ENCODE data around the gene SOS1. TPM values are rescaled to one million over a fixed set of nuclear protein-coding genes. Genes with fewer than 3 reads are reported as not detected.
"Not testable (repeated sequence)": the region's sequence is repeated elsewhere in the genome, so short reads cannot be mapped to it uniquely, and the experiment has no call there.

Gene SOS1
- polyA plus RNA-seq, 1 donor, result 65.1 TPM

DNA sequence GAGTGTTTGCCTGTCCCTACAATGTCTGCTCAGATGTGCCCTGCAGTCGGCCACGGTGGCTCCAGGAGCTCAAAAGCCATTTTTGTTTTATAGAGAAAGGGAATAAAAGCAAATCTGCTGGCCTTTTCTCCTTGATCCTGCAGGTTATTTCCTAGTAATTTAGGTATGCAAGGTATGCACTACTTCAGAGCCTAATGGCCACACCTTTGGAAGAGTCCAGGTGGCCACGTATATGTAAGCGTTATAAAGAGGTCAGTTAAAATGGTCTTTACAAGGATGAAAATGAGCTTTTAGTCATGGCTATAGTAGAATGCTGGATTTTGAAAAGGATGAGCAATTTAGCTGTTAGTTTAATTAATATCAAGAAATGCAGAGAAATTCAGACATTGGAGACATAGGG, 149.5 kb downstream of the SOS1 start:
- no peak for DNase-seq

DNA sequence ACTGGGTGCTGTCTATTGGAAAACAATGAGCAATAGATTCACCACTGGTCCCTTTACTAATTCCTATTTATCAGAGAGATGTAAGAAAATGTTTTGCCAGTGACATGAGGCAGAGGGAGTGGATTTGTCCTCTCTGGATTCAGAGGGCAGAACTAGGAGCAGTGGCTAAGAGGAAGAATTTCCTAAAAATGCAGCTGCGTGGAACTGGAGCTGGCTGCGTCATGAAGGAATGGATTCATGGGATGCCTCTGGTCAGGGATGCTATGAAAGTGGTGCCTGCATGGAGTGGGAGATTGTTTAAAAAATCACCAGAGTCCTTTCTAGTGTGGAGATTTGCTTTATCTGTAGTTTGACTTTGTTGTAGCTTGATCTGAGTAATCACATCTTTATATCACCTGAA, 152.8 kb downstream of the SOS1 start:
- no peak for DNase-seq

DNA sequence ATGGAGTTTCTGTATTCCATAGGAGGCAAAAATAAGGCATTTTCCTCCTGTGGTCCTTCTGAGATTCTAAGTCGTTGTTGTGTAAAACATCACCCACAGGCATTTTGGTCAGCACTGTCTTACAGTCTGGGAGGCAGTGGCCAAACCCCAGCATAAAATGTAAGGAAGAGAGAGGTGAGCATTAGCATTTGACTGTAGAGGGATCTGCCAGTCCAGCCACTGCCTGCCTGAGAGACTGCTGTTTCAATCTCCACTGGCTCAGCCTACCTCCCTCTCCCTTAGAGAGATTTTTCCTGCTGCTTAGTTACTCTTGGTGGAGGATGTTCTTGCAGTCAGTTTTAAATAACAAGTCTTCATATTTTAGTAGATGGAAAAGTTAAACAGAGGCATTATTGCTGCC, 154.2 kb downstream of the SOS1 start:
- no peak for DNase-seq

DNA sequence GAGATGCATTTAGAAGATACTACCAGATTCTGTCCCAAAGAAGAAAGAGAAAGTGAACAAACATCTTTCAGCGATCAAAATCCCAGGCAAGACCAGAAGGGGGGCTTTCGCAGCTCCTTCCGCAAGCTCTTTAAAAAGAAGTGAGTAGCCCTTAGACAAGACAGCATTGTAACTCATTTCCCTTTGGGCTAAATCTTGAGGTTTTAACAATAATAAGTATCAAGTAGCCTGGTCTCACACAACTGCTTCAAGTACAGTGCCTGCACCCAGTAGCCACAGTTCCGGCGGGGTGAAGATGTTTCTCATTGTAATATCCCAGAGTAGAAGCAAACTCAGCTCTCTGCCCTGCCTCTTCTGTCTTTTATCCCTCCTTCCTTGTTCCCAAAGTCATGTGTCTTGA, 154.8 kb downstream of the SOS1 start:
- no peak for DNase-seq

DNA sequence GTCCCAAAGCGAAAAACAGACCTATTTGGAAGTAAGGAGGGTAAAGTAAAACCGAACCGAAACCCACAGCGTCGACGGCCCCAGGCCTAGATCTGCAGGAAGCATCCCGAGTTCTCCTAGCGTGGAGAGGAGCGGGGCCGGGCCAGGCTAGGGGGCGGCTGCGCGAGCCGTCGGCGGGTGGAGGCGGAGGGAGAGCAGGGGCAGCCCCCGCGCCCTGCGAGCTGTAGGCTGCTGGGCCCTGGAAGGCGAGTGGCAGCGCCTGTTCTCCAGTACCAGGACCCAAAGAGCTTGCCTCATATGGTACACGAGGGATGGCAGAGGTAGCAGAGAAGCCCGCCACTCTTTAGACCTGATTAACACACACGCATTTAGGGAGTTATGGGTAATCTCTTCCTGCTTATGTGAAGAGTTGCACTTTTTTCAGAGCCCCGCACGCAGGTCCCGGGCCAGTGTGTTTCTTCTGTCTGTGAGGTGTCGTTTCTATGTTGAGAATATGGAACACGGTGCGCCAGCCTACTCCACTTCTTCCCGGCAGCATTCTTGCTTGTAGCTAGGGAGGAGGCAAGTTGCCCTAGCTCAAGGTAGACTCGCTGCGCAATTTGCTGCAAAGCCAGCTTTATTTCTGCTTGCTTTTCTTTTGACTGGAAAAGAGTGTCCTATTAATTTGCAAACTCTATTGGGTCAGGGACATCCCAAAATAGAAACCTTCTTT, 160.1 kb downstream of the SOS1 start:
- no peak for DNase-seq

DNA sequence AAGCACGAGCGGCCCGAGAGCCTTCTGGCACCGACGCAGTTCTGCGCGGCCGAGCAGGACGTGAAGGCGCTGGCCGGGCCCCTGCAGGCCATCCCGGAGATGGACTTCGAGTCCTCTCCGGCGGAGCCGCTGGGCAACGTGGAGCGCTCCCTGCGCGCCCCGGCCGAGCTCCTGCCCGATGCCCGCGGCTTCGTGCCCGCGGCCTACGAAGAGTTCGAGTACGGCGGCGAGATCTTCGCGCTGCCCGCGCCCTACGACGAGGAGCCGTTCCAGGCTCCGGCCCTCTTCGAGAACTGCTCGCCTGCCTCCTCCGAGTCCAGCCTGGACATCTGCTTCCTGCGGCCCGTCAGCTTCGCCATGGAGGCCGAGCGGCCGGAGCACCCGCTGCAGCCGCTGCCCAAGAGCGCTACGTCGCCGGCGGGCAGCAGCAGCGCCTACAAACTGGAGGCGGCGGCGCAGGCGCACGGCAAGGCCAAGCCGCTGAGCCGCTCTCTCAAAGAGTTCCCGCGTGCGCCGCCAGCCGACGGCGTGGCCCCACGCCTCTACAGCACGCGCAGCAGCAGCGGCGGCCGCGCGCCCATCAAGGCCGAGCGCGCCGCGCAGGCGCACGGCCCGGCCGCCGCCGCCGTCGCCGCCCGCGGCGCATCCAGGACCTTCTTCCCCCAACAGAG, 160.8 kb downstream of the SOS1 start:
- DNase-seq, result peak; percentile 83

DNA sequence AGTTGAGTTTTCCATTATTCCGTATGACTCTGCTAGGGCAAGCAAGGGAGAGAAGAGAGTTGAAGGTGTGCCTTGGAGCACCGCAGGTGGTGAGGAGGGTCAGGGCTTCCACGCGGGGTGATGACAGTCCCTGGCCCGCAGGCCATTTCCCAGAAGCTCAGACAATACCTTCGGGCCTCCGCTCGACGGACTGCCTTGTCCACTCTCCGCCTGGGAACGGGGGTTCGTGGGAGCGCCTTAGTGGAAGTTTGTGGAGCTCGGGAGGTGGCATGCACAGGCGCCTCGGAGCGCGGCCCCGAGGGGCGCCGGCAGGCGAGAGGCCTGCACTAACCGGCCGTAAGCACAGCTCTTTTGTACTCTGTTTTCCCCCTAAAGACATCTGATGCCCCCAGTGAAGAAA, 161.4 kb downstream of the SOS1 start:
- DNase-seq, result no peak

DNA sequence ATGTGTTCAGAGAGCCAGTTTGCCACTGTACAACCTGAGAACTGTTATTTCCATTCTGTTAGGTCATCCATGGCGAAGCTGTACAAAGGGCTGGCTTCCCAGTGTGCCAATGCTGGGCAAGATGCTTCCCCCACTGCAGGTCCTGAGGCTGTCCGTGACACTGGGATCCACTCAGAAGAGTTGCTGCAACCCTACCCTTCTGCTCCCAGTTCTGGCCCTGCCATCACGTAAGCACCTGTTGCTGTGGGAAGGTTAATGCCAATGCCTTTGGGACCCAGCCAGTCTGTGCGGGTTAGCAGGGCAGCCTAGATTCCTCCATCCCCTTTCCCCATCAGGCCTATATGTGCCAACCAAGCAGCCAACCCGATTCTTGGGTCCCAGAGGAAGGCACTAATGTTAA, 162.9 kb downstream of the SOS1 start:
- no peak for DNase-seq

DNA sequence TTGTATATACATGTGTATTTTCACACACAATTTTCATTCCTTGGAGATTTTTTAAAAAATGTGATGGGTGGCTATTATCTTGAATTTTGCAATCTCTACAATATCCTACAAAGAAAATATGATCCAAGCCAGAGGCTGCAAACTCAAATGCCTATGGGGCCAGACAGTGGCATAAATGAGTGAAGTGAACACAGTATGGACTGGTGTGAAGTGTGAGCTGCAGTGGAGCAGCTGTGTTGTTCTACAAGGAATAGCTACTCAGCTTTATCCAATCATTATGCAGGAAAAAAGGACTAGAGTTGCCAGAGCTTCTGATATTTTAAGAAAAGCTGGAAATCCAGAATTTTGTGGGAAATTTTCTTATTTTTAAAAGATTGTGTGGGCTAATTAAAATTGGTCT, 169.1 kb downstream of the SOS1 start:
- DNase-seq, result no peak

DNA sequence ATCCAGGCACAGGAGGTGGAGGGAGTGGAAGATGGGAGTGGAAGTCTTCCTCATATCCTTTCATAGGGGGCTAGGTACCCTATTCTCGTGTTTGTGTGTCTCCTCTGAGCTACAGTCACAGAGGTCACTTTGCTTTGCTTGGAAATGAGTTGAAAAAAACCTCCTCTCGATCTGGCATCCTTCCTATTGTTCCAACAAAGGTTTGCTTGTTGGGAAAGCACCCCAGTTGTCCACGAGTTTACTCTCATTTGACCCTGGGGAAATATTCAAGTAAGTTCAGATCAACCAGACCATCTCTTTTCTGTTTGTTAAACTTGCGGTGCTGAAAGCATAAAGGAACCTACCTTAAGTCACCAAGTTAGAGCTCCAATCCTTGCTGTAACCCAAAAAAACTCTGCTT, 171.9 kb downstream of the SOS1 start:
- DNase-seq, result no peak

DNA sequence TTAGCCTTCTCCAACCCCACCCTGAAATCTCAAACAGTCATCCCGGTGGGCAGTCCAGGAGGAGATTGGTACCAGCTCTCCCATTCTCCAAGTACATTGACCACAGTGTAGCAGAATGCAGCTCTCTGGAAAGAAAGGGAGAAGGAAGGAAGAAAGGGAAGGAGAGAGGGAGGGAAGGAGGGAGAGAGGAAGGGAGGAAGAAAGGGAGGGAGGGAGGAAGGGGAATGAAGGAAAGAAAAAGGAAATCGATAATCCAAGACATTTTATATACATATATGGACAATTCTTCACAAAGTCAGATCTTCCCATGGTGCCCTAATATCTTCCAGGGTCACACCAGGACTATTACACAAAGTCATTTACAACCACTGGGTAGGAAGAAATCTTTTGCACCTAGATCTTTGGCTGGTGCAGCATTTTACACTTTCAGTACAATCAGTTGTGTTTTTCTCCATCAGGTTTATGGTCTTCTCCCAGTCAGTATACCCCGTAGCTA, 172.4 kb downstream of the SOS1 start:
- no peak for DNase-seq

DNA sequence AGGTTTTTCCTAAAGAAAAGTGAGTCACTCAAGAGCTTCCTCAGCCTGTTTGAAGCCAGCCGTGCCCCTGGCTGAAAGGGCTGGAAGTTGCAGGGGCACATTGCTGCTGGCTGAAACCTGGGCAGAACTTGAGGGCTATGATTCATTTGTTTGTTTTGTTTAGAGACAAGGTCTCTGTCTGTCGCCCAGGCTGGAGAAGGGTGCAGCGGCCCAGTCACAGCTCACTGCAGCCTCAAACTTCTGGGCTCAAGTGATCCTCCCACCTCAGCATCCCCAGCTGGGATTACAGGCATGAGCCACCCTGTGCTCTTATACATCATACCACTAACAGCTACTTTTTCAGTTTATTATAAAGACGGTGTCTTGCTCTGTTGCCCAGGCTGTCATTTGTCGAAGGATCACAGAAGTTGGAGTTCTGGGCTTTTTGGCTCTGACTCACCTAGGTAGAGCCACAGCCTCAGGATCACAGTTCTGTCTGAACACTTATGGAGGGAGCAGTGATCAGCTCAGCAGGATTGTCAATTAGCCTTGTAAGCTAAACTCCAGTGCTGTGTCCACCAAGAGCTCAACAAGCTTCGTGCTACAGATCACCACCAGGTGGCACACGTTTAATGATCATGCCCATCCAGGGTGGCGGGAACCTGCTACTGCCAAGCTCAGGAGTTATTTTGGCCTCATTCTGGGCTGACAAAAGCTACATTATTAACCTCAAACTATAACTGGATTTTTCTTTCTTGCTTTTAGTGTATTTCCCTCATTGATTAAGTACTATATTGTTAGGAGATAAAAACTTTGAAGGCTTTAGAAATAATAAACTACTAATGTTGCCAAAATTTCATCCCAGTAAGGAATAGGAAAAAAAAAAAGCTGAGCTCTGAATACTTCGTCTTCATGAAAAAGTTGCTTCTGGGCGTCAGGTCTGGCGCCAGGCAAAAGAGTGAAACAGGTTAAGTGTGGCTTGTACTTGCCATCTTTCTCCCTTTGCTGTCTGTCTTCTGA, 173.3 kb downstream of the SOS1 start:
- DNase-seq, result peak; percentile 82

DNA sequence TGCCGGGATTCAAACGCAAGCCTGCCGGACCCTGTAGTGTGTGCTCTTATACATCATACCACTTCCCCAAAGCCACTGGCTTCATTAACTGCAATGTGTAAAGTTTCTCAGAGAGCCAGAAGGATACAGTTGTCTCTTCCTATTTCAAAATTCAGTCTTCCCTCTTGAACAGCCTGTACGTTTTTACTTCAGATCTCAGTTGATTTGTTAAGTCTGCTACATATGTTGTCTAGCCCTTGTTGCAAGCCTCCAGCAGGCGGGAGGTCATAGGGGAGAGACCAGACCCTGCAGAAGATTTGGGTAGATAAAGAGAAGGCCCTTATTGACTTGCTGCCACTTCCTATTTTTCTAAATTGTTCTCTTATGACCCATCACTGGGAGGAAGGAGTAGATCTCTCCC, 174.9 kb downstream of the SOS1 start:
- DNase-seq, result no peak

DNA sequence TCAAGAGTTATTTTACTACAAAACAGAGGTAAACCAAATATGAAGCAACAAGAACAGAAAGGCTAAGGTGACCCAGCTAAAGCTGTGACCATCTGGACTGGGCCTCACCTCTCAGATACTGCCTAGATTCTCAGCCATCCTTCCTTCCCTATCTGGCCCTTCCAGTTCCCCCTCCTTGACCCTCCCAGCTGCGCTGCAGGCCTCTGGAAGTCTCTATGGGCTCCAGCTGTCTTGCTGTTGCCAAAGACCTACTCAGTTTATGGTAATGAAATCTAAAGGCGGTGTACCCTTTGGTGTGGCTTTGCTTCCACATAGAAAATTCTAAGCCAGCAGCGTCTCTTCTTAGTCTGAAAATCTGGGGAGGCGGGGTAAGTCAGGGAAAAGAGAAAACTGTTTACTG, 175.5 kb downstream of the SOS1 start:
- DNase-seq, result no peak

DNA sequence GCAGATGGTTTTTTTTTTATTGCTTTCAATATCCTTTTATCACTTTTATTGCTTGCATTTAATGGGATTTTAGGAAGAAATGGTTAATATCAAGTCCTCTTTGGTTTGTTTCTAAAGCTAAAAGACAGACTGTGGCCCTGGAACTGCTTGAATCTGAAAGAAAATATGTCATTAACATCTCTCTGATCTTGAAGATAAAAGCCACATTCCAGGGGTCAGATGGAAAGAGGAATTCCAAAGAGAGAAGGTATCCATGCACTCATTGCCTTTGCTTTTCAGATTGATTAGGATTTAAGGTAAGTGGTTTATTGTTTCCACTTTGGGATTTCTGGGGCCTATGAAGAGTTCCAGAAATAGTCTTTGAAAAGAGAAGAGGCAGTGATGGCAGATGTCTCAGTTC, 177.1 kb downstream of the SOS1 start:
- no peak for DNase-seq

DNA sequence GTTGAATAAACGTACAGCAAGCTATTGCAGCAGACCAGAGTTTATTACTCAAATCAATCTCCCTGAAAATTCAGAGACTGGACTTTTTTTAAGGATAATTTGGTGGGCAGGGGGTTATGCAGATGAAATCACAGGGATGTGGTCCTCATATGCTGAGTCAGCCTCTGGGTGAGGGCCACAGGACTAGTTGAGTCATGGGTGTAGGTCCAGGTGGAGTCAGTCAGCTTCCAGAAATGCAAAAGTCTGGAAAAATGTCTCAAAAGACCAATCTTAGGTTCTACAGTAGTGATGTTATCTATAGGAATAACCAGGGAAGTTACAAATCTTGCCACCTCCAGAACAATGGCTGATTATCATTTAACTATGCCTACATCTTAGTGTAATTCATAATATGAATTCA, 180.1 kb downstream of the SOS1 start:
- DNase-seq, result no peak

DNA sequence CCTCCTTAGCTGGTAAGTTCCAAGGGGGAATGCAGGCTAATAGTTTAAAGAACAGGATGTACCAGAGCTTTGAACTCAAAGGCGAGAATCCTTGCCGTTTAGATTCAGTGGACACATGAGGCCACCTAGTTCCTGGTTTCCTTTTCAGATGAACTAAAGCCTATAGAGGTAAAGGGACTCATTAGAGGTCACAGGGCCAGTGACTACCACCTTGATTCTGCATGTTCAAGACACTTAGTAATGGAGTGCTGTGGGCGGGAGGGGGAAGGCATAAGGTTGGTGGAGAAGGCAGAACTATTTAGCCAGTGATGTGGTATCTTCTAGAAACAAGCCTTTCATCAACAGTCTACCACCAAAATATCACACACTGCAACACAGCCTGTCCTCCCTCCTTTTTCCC, 183.3 kb downstream of the SOS1 start:
- DNase-seq, result no peak

DNA sequence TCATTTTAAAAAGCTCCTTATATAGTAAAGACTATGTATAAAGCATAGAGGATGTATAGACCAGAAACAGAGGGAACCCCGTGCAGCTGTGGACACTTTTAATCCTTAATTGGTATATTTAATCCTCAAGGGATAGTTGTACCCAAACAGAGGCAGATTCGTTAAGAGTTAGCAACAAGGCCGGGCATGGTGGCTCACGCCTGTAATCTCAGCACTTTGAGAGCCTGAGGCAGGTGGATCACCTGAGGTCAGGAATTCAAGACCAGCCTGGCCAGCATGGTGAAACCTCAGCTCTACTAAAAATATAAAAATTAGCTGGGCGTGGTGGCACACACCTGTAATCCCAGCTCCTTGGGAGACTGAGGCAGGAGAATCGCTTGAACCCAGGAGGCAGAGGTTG, 184.3 kb downstream of the SOS1 start:
- not testable (repeated sequence) for DNase-seq

DNA sequence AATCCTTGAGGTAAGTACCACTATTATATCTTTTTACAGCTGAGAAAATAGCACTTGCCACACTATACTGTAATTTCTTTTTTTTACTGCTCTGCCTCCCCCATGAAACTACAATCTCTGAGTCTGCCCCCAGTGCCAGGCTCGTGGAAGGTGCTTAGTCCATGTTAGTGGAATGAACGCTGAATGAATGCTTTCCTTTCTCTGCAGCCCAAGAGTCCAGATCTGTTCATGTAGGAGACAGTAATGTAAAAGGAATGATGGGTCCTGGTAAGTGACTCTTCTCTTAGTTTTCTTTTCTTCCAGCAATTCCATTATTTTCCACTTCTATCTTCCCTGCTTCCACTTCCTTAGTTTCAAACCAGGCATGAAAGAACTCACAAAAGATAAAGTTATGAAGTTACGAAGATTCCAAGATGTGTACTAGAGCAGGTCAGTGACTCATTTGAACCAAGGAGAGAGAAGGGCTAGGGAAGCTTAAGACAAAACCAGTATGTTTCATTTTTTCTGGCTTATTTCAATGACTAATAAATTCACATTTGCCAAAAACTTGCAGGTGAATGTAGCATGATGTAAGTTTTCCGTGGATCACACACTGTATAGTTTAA, 185.2 kb downstream of the SOS1 start:
- no peak for DNase-seq

DNA sequence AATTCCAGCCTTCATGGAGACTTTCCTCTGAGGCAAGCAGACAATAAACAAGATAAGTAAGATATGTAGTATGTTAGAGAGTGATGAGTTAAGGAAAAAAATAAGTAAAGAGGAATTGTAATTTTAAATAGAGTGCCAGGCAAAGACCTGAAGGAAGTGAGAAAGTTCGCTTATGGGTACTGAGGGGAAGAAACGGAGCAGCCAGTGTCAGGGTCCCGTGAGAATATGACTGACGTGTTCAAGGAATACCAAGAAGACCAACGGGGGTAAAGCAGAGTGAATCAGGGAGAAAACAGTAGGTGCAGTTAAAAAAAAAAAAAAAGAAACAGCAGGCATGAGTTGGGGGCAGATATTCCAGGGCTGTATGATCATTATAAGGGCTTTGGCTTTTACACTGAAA, 186.1 kb downstream of the SOS1 start:
- DNase-seq, result no peak

DNA sequence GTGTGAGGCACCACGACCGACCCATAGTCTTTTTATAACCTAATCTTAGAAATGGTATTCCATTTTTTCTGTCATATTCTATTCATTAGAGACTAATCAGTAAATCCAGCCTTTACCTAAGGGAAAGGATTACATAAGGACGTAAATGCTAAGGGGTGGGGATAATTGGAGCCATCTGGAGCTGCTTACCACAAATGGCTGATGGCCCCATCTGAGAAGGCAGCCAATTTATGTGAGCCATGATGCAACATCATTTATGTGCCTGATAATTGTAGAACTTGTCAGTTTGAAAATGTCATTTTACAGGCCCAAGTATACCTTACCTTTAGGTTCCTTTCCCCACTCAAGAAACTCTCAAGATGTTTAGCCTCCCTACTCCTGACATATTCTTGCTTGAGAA, 187.2 kb downstream of the SOS1 start:
- DNase-seq, result no peak

DNA sequence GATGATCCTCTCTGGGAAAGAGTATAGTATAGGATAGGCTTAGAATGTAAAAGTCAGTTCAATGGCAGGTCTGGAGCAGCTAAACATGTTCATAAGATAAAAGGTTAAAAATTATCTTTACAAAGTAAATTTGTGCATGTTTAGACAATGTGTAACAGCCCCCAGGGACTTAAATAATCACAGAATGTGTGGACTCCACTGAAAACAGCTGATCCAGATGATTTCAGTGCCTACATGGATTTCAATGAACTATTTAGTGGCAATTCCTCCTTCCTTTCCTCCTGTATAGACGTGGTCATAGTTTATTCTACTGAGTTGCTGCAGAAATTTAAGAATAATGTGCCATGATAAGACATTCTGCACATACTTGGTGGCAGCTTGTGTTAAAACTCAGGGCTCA, 188.3 kb downstream of the SOS1 start:
- DNase-seq, result no peak
